22Rv1 (cell line): ENCODE measurements around the gene BDH1.

ENCODE experiments used
- CTCF ChIP-seq: fragments of 450-650 bp; IDR thresholded peaks from 2 replicates; pipeline ENCODE4 v1.5.1; 2017; ENCODE audit warnings: mild to moderate bottlenecking
- ZFX ChIP-seq: fragments of 450-650 bp; IDR thresholded peaks from 2 replicates; pipeline ENCODE4 v1.6.1; 2017; ENCODE audit warnings: antibody characterized with exemption, borderline replicate concordance

GRCh38 chr3:197532388-197532787 lies 23.4 kb downstream of the BDH1 start:
- TF ChIP-seq CTCF (no peak), ZFX (no peak)
